Measurements from ENCODE around the gene MAPK1.

Gene MAPK1

GRCh38 chr22:21712751-21713427 lies 154.6 kb downstream of the MAPK1 start:
- Histone ChIP-seq H3K36me3 (no peaks in the 10 kb centered on the region), H3K9me3 (no peaks in the 10 kb centered on the region), H3K4me1 (peaks cover 1% of the 10 kb centered on the region), H3K27me3 (no peaks in the 10 kb centered on the region), H3K4me3 (ENCODE audit: low read depth, low read length) (peak overlapping the region; percentile 56)
- peak; percentile 79 for DNase-seq
- TF ChIP-seq CTCF (IDR thresholded peaks at IDR 0.05; ENCODE audit: low read depth, low read length) = peak; percentile 80

- Histone ChIP-seq H3K9me3 (no peaks in the 10 kb centered on the region), H3K4me1 (peaks cover 6% of the 10 kb centered on the region), H3K36me3 (no peaks in the 10 kb centered on the region), H3K27me3 (no peaks in the 10 kb centered on the region), H3K4me3 (ENCODE audit: low read depth, low read length) (no peak overlapping the region)
- no peak for DNase-seq
- TF ChIP-seq CTCF (IDR thresholded peaks at IDR 0.05; ENCODE audit: low read depth, low read length) = no peak
These were observed 155.6 kb downstream of the MAPK1 start for GRCh38 chr22:21711851-21712250.

- Histone ChIP-seq H3K9me3 (no peaks in the 10 kb centered on the region), H3K36me3 (no peaks in the 10 kb centered on the region), H3K27me3 (no peaks in the 10 kb centered on the region), H3K4me3 (ENCODE audit: low read depth, low read length) (no peak overlapping the region), H3K4me1 (peaks cover 6% of the 10 kb centered on the region)
- no peak for DNase-seq
- no peak for TF ChIP-seq CTCF (IDR thresholded peaks at IDR 0.05; ENCODE audit: low read depth, low read length)
These were observed 157.3 kb downstream of the MAPK1 start for GRCh38 chr22:21710156-21710555.

- H3K36me3 ChIP-seq = no peaks in the 10 kb centered on the region
- DNase-seq = no peak
- no peaks in the 10 kb centered on the region for H3K9me3 ChIP-seq
- no peaks in the 10 kb centered on the region for H3K27me3 ChIP-seq
- H3K4me3 ChIP-seq (ENCODE audit: low read depth, low read length) = no peak overlapping the region
- H3K4me1 ChIP-seq = peaks cover 6% of the 10 kb centered on the region
- TF ChIP-seq CTCF (IDR thresholded peaks at IDR 0.05; ENCODE audit: low read depth, low read length) = no peak
These were observed 157.8 kb downstream of the MAPK1 start for GRCh38 chr22:21709688-21710087.

GRCh38 chr22:21708960-21709359 lies 158.5 kb downstream of the MAPK1 start:
- Histone ChIP-seq H3K9me3 (no peaks in the 10 kb centered on the region), H3K4me1 (peaks cover 6% of the 10 kb centered on the region), H3K36me3 (no peaks in the 10 kb centered on the region), H3K27me3 (no peaks in the 10 kb centered on the region), H3K4me3 (ENCODE audit: low read depth, low read length) (no peak overlapping the region)
- no peak for DNase-seq
- no peak for TF ChIP-seq CTCF (IDR thresholded peaks at IDR 0.05; ENCODE audit: low read depth, low read length)

- no peaks in the 10 kb centered on the region for H3K9me3 ChIP-seq
- H3K4me1 ChIP-seq = peaks cover 6% of the 10 kb centered on the region
- no peak for DNase-seq
- no peaks in the 10 kb centered on the region for H3K27me3 ChIP-seq
- no peaks in the 10 kb centered on the region for H3K36me3 ChIP-seq
- no peak for TF ChIP-seq CTCF (IDR thresholded peaks at IDR 0.05; ENCODE audit: low read depth, low read length)
- no peak overlapping the region for H3K4me3 ChIP-seq (ENCODE audit: low read depth, low read length)
These were observed 159.8 kb downstream of the MAPK1 start for GRCh38 chr22:21707677-21708076.
